Ovary (tissue), 3 donors: ENCODE results near the gene ATXN1.
"Not testable (repeated sequence)": the region's sequence is repeated elsewhere in the genome, so short reads cannot be mapped to it uniquely, and the experiment has no call there.

Source experiments
- CTCF ChIP-seq, 3 donors: fragments of 450-650 bp in 2 of 3; fragments of 200-600 bp in 1 of 3; IDR thresholded peaks; one replicate each; pipeline versions ENCODE4 v1.5.1 to v1.8.0; 2016 to 2022; ENCODE audit warnings: antibody characterized with exemption in 3 of 3, mild to moderate bottlenecking in 1 of 3
- EP300 ChIP-seq: sonication (generic); formaldehyde crosslinking; IDR thresholded peaks from one replicate; pipeline ENCODE4 v1.6.1; 2017; ENCODE audit warnings: antibody characterized with exemption
- POLR2A ChIP-seq: fragments of 450-650 bp; IDR thresholded peaks from one replicate; pipeline ENCODE4 v1.6.1; 2017; ENCODE audit warnings: antibody characterized with exemption, mild to moderate bottlenecking, moderate library complexity
- donor health status: DM: no; HTN: no; CAD: no.

GRCh38 chr6:16784957-16785356, 23.7 kb upstream of the ATXN1 start:
- not testable (repeated sequence) for TF ChIP-seq CTCF (IDR thresholded peaks at IDR 0.05); POLR2A; EP300
